K562 (cell line): ENCODE results near the gene MAGT1. TPM values are rescaled to one million over a fixed set of nuclear protein-coding genes. Genes with fewer than 3 reads are reported as not detected.
A peak's percentile ranks its signal among the peaks of the same experiment; 100 is the strongest.

Experiments used
- CHD2 ChIP-seq: IDR thresholded peaks from 2 replicates; pipeline ENCODE4 v1.6.1; 2011; ENCODE audit warnings: low read depth, low read length
- DPF2 ChIP-seq: fragments of 450-650 bp; IDR thresholded peaks from 2 replicates; pipeline ENCODE4 v1.6.1; 2016
- EGR1 ChIP-seq: fragments of 450-650 bp; conservative IDR thresholded peaks from 2 replicates; pipeline ENCODE4 v1.6.1; 2017; ENCODE audit warnings: mild to moderate bottlenecking
- EHMT2 ChIP-seq: fragments of 450-650 bp; IDR thresholded peaks from 2 replicates; pipeline ENCODE4 v1.6.1; 2018; ENCODE audit warnings: antibody characterized with exemption
- L3MBTL2 ChIP-seq: fragments of 450-650 bp; IDR thresholded peaks from 2 replicates; pipeline ENCODE4 v1.6.1; 2016; ENCODE audit warnings: mild to moderate bottlenecking, moderate library complexity
- MAX ChIP-seq: sonication (generic); formaldehyde crosslinking; IDR thresholded peaks from 2 replicates; pipeline ENCODE4 v1.9.0; 2022; ENCODE audit warnings: mild to moderate bottlenecking, missing genetic modification reagents
- MBD1 ChIP-seq: fragments of 250-450 bp; sonication (Bioruptor Pico); IDR thresholded peaks from 2 replicates; pipeline ENCODE4 v1.8.0; 2022; ENCODE audit warnings: inconsistent platforms
- MBD2 ChIP-seq: sonication (generic); IDR thresholded peaks from 2 replicates; pipeline ENCODE4 v1.6.1; 2016; ENCODE audit warnings: low read depth, borderline replicate concordance
- MEF2A ChIP-seq: IDR thresholded peaks from 2 replicates; pipeline ENCODE4 v1.6.1; 2011; ENCODE audit warnings: low read depth, mild to moderate bottlenecking, low read length, moderate library complexity; ENCODE audit not compliant: control insufficient read depth
- NCOA1 ChIP-seq: fragments of 450-650 bp; IDR thresholded peaks from 2 replicates; pipeline ENCODE4 v1.6.1; 2016; ENCODE audit warnings: low read depth
- NFE2 ChIP-seq: IDR thresholded peaks from 2 replicates; pipeline ENCODE4 v1.6.1; 2014; ENCODE audit warnings: antibody characterized with exemption, low read depth
- NR2C1 ChIP-seq, 2 experiments: fragments of 450-650 bp; IDR thresholded peaks; 2 replicates each; pipeline ENCODE4 v1.6.1; 2017; ENCODE audit warnings: mild to moderate bottlenecking in 2 of 2, antibody characterized with exemption in 1 of 2, inconsistent platforms in 1 of 2, missing compliant biosample characterization in 1 of 2, missing genetic modification characterization in 1 of 2
- NR4A1 ChIP-seq, 2 experiments: fragments of 250-450 bp in 1 of 2; fragments of 450-650 bp in 1 of 2; sonication (Bioruptor Pico) in 1 of 2; IDR thresholded peaks; 2 replicates each; pipeline versions ENCODE4 v1.4.0 to v1.6.1; 2016 to 2020; ENCODE audit warnings: mild to moderate bottlenecking in 2 of 2, missing compliant biosample characterization in 1 of 2, missing genetic modification characterization in 1 of 2, moderate library complexity in 1 of 2
- PCBP1 ChIP-seq: fragments of 200-400 bp; formaldehyde crosslinking; IDR thresholded peaks from 2 replicates; pipeline ENCODE4 v1.6.1; 2018; ENCODE audit warnings: mild to moderate bottlenecking, low read depth, low read length; ENCODE audit not compliant: poor library complexity, severe bottlenecking
- SMARCA4 ChIP-seq: fragments of 450-650 bp; IDR thresholded peaks from 2 replicates; pipeline ENCODE4 v1.6.1; 2016
- SRSF7 ChIP-seq: fragments of 200-400 bp; formaldehyde crosslinking; optimal IDR thresholded peaks from 2 replicates; pipeline ENCODE3; 2017; ENCODE audit warnings: mild to moderate bottlenecking, low read depth, low read length
- ZNF263 ChIP-seq: sonication (generic); formaldehyde crosslinking; IDR thresholded peaks from 2 replicates; pipeline ENCODE4 v1.8.0; 2022; ENCODE audit warnings: mild to moderate bottlenecking, missing genetic modification reagents, borderline replicate concordance
- ZNF589 ChIP-seq: fragments of 200-800 bp; sonication (Bioruptor generic); IDR thresholded peaks from 2 replicates; pipeline ENCODE4 v1.6.1; 2016; ENCODE audit warnings: low read depth, missing genetic modification characterization, missing compliant biosample characterization
- ZNF668 ChIP-seq: fragments of 250-450 bp; sonication (Bioruptor Pico); IDR thresholded peaks from 2 replicates; pipeline ENCODE4 v1.8.0; 2022; ENCODE audit warnings: mild to moderate bottlenecking, inconsistent platforms
- polyA plus RNA-seq, 8 experiments: library from polyadenylated mRNA; depleted of rRNA in 4 of 8; stranded (reverse) in 5 of 8; unstranded in 3 of 8; fragments of >200 nt; fragmentation: Nextera tagmentation in 2 of 8; fragmentation: Illumina TruSeq in 1 of 8; extraction: Ambion mirVana in 2 of 8; extraction: Trizol in 1 of 8; gene quantifications; 2 replicates each; pipeline versions ENCODE4 v1.2.1 to v1.2.3, GENCODE V29; 2011 to 2014; ENCODE audit warnings: inconsistent platforms in 1 of 8, missing spikeins in 1 of 8
- total RNA-seq, 7 experiments: library from RNA; depleted of rRNA in 6 of 7; stranded (reverse); fragments of >200 nt in 6 of 7; fragmentation: Illumina TruSeq in 2 of 7; extraction: Trizol in 2 of 7; gene quantifications; 2 replicates each; pipeline versions ENCODE4 v1.2.1 to v1.2.3, GENCODE V29; 2011 to 2021; ENCODE audit warnings: low replicate concordance in 1 of 7
- TF ChIP-seq, protein P1 (sequence below): fragments of 450-650 bp; IDR thresholded peaks from 2 replicates; pipeline ENCODE4 v1.6.1; 2018; ENCODE audit not compliant: partially characterized antibody
- TF ChIP-seq, protein P2 (sequence below), 2 experiments: fragments of 250-450 bp in 1 of 2; fragments of 450-650 bp in 1 of 2; sonication (Bioruptor Pico) in 1 of 2; IDR thresholded peaks; 2 replicates each; pipeline versions ENCODE4 v1.6.1 to v1.8.0; 2016 to 2021; ENCODE audit warnings: mild to moderate bottlenecking in 2 of 2, moderate library complexity in 2 of 2, missing compliant biosample characterization in 1 of 2, missing genetic modification characterization in 1 of 2

The MAGT1 gene
- total and polyA plus RNA-seq, 9 of the 15 experiments (the other 6 are each of a cell fraction or from before 2014, with no cell fraction given) = 15.5 to 46.2 (median 28.8) TPM

- TF ChIP-seq, protein P1, sequence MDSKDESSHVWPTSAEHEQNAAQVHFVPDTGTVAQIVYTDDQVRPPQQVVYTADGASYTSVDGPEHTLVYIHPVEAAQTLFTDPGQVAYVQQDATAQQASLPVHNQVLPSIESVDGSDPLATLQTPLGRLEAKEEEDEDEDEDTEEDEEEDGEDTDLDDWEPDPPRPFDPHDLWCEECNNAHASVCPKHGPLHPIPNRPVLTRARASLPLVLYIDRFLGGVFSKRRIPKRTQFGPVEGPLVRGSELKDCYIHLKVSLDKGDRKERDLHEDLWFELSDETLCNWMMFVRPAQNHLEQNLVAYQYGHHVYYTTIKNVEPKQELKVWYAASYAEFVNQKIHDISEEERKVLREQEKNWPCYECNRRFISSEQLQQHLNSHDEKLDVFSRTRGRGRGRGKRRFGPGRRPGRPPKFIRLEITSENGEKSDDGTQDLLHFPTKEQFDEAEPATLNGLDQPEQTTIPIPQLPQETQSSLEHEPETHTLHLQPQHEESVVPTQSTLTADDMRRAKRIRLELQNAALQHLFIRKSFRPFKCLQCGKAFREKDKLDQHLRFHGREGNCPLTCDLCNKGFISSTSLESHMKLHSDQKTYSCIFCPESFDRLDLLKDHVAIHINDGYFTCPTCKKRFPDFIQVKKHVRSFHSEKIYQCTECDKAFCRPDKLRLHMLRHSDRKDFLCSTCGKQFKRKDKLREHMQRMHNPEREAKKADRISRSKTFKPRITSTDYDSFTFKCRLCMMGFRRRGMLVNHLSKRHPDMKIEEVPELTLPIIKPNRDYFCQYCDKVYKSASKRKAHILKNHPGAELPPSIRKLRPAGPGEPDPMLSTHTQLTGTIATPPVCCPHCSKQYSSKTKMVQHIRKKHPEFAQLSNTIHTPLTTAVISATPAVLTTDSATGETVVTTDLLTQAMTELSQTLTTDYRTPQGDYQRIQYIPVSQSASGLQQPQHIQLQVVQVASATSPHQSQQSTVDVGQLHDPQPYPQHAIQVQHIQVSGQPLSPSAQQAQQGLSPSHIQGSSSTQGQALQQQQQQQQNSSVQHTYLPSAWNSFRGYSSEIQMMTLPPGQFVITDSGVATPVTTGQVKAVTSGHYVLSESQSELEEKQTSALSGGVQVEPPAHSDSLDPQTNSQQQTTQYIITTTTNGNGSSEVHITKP = no peak
- no peak for TF ChIP-seq NR4A1 (CRISPR knock-in tag; IDR thresholded peaks at IDR 0.05)
- no peak for TF ChIP-seq NR4A1 (tag; IDR thresholded peaks at IDR 0.05)
- no peak for TF ChIP-seq NCOA1
- TF ChIP-seq NFE2 = no peak
- TF ChIP-seq SRSF7 = no peak
- TF ChIP-seq SMARCA4 = peak; percentile 58; the same call in 1 of the 2 replicates
- no peak for TF ChIP-seq CHD2
- TF ChIP-seq DPF2 = peak; percentile 71; the same call in 1 of the 2 replicates
- TF ChIP-seq MBD2 = no peak
- no peak for TF ChIP-seq MBD1 (CRISPR knock-in tag)
- TF ChIP-seq EGR1 = no peak
- TF ChIP-seq, protein P2, sequence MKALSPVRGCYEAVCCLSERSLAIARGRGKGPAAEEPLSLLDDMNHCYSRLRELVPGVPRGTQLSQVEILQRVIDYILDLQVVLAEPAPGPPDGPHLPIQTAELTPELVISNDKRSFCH (CRISPR knock-in tag; IDR thresholded peaks at IDR 0.05) = no peak
- TF ChIP-seq, protein P2 (tag; IDR thresholded peaks at IDR 0.05) = no peak
- TF ChIP-seq MAX (CRISPR knock-in tag) = no peak
- TF ChIP-seq ZNF589 (CRISPR knock-in tag) = no peak
- TF ChIP-seq ZNF263 = no peak
- no peak for TF ChIP-seq PCBP1
- no peak for TF ChIP-seq ZNF668 (CRISPR knock-in tag)
- no peak for TF ChIP-seq MEF2A
- TF ChIP-seq NR2C1 (IDR thresholded peaks at IDR 0.05) = no peak
- no peak for TF ChIP-seq NR2C1 (tag; IDR thresholded peaks at IDR 0.05)
- no peak for TF ChIP-seq EHMT2
- no peak for TF ChIP-seq L3MBTL2
These were observed 42.9 kb upstream of the MAGT1 start (continued) for GRCh38 chrX:77938083-77938680.
